Measurements from ENCODE around the gene FADS3. TPM values are rescaled to one million over a fixed set of nuclear protein-coding genes. Genes with fewer than 3 reads are reported as not detected.
A peak's percentile ranks its signal among the peaks of the same experiment; 100 is the strongest.

FADS3 gene
- total RNA-seq, 6 donors from 2014 or later, result 34.4 to 138 (median 106) TPM

- DNase-seq, result no peak
- Histone ChIP-seq H3K4me1 (no peaks in the 10 kb centered on the region), H3K9me3 (no peaks in the 10 kb centered on the region), H3K27ac (no peak overlapping the region), H3K36me3 (peaks cover under 1 to 63% (median 36%) of the 10 kb centered on the region in 4 donors), H3K27me3 (no peaks in the 10 kb centered on the region), H3K4me3 (no peak overlapping the region)
- TF ChIP-seq EP300 (IDR thresholded peaks at IDR 0.05) (no peak), POLR2A (IDR thresholded peaks at IDR 0.05) (no peak), POLR2AphosphoS5 (IDR thresholded peaks at IDR 0.05) (no peak)
- TF ChIP-seq, protein P1, sequence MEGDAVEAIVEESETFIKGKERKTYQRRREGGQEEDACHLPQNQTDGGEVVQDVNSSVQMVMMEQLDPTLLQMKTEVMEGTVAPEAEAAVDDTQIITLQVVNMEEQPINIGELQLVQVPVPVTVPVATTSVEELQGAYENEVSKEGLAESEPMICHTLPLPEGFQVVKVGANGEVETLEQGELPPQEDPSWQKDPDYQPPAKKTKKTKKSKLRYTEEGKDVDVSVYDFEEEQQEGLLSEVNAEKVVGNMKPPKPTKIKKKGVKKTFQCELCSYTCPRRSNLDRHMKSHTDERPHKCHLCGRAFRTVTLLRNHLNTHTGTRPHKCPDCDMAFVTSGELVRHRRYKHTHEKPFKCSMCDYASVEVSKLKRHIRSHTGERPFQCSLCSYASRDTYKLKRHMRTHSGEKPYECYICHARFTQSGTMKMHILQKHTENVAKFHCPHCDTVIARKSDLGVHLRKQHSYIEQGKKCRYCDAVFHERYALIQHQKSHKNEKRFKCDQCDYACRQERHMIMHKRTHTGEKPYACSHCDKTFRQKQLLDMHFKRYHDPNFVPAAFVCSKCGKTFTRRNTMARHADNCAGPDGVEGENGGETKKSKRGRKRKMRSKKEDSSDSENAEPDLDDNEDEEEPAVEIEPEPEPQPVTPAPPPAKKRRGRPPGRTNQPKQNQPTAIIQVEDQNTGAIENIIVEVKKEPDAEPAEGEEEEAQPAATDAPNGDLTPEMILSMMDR (IDR thresholded peaks at IDR 0.05), result no peak
- WGBS, 2 donors, result 93 to 95% methylated on average over 15 to 17 of the region's 17 CpGs
- ATAC-seq (ENCODE audit: low FRiP score in 2 of 2), result peak in 1 of 2 donors; percentile 5
These were observed 37.0 kb downstream of the FADS3 start for GRCh38 chr11:61854206-61854895.

DNA sequence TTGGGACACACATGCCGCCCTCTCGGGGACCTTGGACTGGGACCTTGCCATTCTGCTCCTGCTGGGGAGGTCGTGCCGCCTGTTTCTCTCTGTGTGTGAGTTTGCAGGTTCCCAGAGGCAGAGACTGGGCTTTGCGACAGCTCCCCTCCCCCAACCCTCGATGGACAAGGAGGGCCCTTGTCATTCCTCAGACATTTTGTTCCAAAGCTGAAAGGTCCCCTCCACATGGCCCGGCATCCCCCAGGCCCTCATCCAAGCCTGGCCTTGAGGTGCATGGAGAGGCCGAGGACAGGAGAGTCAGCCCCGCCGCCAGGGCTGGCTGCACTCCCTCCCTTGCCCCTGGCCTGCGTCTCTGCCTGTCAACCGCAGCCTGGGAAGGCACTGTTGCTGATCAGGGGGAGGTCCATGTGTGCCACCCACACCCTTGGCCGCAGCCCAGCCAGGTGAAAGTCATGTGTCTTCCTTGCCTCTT is 37.6 kb downstream of the FADS3 start:
- no peaks in the 10 kb centered on the region for H3K4me1 ChIP-seq
- H3K27ac ChIP-seq, result no peak overlapping the region
- WGBS, 2 donors, result 64 to 79% methylated on average over 12 to 13 of the region's 13 CpGs
- TF ChIP-seq POLR2AphosphoS5 (IDR thresholded peaks at IDR 0.05) (no peak), POLR2A (IDR thresholded peaks at IDR 0.05) (no peak)
- TF ChIP-seq, protein P1 (IDR thresholded peaks at IDR 0.05), result no peak
- H3K9me3 ChIP-seq, result no peaks in the 10 kb centered on the region
- no peak for ATAC-seq (ENCODE audit: low FRiP score in 2 of 2)
- no peak overlapping the region for H3K4me3 ChIP-seq
- DNase-seq, result peak in 1 of 2 donors; percentile 51
- no peaks in the 10 kb centered on the region for H3K27me3 ChIP-seq
- H3K36me3 ChIP-seq, result peaks cover 6 to 64% (median 36%) of the 10 kb centered on the region in 4 donors

DNA sequence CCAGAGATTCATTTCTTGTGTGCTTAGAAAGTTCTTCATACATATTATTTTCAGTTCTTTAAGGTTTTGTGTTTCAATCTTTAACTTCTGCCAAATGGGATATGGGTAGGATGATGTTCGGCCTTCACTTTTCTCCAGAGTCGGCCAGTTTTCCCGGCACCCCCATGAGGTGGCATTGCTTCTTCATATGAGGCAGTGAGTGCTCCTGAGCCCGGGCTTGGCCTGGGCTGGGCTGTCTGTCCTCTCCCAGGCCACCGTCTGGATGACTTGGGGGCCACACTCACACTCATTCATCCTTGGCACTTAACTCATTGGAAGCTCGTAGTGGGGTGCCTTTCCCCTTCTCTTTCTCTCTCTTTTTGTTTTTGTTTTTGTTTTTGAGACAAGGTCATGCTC is 39.4 kb downstream of the FADS3 start:
- WGBS, 2 donors, result 93 to 94% methylated on average over 6 of the region's 6 CpGs
- no peaks in the 10 kb centered on the region for H3K4me1 ChIP-seq
- H3K9me3 ChIP-seq, result no peaks in the 10 kb centered on the region
- peak in 1 of 2 donors; percentile 42 for DNase-seq
- H3K27ac ChIP-seq, result no peak overlapping the region
- ATAC-seq (ENCODE audit: low FRiP score in 2 of 2), result no peak
- peaks cover 4 to 68% (median 34%) of the 10 kb centered on the region in 4 donors for H3K36me3 ChIP-seq
- no peak overlapping the region for H3K4me3 ChIP-seq
- no peak for TF ChIP-seq POLR2A (IDR thresholded peaks at IDR 0.05)
- TF ChIP-seq, protein P1 (IDR thresholded peaks at IDR 0.05), result no peak
- H3K27me3 ChIP-seq, result no peaks in the 10 kb centered on the region

DNA sequence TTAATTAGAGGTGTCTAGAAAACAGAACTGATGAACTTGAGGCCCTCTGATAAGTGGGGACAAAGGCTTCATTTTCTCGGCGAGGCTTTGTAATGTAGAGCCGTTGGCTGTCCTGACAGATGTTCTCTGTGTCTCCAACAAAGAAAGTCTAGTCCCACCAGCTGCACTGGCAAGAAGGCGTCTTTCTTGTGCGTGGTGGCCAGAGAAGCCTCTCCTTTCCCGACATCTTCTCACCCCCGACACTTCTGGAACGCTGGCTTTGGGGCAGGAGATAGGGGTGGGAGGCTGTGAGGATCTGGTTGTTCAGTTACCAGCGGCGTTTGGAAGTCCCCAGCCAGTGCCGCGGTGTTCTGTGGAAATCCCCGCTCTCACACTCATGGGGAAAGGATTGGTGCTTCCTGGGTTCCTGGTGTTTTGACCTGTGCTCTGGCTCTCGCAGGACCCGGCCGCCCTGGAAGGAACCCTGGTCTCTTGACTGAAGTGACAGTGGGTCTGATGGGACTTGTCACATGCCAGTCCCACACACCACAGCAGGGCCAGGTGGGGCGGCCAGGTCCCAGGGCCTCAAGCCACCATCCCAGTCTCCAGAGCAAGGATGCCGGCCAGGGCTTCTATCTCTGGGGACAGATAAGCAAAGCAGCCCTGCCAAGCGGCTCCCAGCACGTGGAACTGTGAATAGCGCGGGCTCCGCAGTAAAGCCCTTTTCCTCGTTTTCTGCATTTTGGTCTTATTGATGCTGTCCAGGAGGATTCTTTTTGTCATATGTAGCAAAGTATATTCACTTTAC is 40.0 kb downstream of the FADS3 start:
- Histone ChIP-seq H3K27me3 (no peaks in the 10 kb centered on the region), H3K4me3 (no peak overlapping the region), H3K27ac (no peak overlapping the region), H3K9me3 (no peaks in the 10 kb centered on the region), H3K4me1 (no peaks in the 10 kb centered on the region), H3K36me3 (peaks cover 4 to 66% (median 32%) of the 10 kb centered on the region in 4 donors)
- DNase-seq, result peak in 1 of 2 donors; percentile 75
- TF ChIP-seq EP300 (IDR thresholded peaks at IDR 0.05) (no peak), POLR2AphosphoS5 (IDR thresholded peaks at IDR 0.05) (no peak), POLR2A (IDR thresholded peaks at IDR 0.05) (no peak)
- TF ChIP-seq, protein P1 (IDR thresholded peaks at IDR 0.05), result no peak
- WGBS, 2 donors, result 91 to 92% methylated on average over 24 of the region's 24 CpGs
- ATAC-seq (ENCODE audit: low FRiP score in 2 of 2), result no peak

All from upper lobe of left lung (tissue), 6 donors.